T1000 (cell line): ENCODE measurements around the gene MBNL1.

Experiments
- DNase-seq: peaks from one replicate; lab custom pipeline; 2025; ENCODE audit warnings: mixed read lengths; lab: John Stamatoyannopoulos, UW

The MBNL1 gene

DNA sequence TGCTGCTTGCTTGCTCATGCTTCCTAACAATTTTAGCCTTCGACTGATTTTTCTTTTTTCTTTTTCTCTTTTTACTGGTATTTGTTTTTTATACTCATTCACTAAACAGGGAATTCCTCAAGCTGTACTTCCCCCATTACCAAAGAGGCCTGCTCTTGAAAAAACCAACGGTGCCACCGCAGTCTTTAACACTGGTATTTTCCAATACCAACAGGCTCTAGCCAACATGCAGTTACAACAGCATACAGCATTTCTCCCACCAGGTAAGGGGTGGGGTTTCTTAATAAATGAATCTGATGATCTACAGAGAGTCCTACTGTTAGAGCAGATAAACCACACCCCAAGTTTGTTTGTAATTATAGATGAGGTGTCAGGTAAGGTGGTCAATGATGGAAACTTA, 178.8 kb downstream of the MBNL1 start:
- no peak for DNase-seq

DNA sequence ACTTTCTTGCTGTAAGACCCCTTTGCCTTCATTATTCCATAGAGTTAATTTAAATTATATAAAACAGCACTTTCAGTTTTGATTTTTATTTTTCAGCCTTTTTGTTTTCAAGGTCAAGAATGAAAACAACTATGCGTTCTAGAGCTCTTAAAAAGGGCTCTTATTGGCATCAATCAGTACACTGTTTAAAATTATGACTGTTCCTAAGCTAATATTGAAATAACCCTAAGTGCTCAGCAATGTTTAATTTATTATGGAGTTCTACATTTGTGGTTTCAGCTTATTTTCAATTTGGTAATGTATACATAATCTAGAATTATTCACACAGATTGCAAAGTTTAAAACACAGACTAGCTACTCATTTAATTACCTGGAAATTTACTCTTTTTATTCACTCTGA, 179.4 kb downstream of the MBNL1 start:
- DNase-seq, result no peak

DNA sequence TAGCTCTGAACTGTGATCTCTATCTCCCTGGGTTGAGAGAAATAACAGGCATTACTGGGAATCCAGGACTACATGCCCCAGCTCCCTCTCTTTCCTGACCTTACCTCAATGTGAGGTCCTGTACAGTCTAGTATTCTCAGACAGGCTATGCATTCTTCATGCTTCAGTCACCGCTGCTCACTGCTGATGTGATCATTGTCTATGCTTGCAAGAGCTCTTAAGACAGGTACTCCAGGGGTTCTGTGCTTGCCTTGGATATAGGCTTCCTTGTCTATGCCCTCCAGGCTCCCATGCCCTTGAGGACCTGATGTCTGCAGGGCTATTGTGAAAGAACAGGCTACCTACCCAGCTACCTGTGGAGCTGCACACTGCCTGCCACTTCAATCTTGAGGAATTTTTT, 183.6 kb downstream of the MBNL1 start:
- DNase-seq, result no peak

DNA sequence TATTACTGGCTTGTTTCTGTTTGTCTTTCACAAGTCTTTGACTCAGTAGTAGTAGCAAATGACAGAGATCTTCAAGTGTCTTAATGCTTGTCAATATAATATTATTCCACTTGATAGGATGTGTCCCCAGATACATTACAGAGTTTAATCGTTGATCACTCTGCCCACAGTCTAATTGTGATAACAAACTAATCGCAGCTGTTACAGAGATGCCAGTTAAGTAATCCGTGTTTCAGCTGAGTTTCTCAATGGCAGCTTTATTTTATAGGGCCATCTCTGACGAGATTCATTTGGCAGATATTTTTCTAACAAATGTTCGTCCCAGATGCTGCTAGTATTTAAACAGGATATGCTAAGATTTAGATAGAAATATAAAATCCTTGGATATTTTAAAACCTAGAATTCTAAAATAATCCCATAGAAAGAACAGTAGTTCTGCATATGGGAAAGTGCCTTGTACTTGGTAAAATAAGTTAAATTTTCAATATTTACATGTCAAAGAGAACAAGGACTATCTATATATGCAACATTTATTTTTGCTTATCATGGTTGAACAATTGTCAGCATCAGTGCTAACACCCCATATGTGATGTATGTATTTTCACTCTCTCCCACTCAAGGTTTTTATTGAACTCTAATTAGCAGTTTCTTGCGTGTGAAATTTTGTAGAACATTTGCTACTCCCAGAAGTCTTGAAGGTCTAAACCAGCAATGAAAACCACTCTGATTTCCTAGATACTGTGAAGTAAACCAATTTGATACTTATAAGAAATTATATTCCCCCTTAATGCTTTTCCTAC, 185.5 kb downstream of the MBNL1 start:
- no peak for DNase-seq

DNA sequence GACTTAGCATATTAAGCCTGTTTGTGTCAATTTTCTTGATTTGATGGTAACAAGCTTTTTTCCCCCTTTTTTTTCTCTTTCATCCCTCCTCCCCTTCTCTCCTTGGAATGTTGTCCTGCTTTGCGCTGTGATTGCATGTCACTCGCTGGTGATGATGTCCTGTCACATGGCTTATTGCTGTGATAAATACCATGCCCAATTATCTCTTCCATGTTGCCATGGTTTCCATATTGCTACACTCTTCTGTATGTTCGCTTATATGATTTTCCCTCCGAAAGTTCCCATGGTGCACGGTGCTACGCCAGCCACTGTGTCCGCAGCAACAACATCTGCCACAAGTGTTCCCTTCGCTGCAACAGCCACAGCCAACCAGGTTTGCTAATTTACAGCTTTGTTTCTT, 187.3 kb downstream of the MBNL1 start:
- no peak for DNase-seq

DNA sequence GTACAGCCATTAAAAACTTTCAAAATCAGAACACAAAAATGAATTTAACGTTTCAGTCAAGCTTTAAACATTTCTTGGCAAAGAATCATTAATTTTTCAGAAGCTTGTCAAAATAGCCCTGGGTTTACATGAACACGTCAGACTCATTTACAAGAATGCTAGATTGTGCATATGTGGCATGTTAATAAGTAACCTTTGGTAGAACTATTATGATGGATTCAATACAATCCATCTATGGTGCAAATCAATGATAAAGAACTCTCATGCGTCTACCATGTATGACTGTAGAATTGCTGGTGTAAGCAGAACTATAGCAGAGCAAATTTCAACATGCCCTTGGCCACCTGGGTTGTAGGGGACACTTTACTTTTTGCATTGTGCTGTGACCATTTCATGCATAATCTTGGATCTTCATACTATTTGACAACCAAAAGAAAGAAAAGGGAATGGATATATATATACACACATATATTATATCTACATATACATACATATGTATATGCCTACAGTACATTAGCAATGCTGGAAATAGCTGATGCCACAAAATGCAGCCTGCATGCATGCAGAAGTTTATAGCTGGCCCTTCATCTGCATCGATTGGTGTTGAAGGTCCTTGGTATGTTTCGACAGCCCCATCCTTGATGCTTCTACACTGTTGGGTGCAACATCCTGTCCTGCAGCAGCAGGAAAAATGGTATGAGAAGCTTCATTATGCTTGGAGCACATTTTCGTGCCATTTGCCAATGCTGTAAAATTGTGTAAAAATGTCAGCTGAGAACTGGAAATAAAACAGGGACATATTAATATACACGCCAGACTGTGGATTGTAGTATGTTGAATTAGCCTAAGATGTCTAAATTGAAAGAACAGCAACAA, 189.0 kb downstream of the MBNL1 start:
- no peak for DNase-seq

DNA sequence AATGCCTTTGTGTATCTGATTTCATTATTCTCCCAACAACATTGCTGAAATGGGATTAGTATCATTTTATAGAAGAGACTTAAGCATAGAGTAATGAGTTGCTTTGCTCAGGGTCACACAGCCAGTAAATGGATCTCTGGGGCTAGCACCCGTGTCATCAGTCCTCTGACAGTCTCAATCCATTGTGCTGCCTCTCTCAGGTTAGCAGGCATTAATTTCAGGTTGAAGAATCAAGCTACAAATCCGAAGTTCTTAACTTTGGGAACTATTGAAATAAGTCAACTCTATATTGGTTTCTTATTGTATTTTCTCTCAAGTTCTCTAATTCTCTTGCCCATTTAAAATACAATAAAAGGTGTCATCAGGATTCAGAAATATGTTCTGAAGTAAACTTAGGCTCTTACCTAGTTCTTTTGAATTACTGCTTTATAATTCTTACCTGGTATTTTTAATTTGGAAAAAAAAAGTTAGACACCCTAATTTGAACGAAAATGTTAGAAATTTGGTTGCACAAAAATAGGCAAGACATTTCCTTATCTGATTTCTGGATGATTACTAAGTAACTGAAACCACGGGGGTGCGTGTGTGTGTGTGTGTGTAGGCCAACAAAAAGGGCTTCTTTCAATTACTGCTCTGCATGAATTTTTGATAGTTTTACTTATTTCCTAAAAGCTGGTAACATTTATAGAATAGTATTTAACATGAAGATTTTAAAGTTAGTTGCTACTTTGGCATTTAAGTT, 189.8 kb downstream of the MBNL1 start:
- no peak for DNase-seq

DNA sequence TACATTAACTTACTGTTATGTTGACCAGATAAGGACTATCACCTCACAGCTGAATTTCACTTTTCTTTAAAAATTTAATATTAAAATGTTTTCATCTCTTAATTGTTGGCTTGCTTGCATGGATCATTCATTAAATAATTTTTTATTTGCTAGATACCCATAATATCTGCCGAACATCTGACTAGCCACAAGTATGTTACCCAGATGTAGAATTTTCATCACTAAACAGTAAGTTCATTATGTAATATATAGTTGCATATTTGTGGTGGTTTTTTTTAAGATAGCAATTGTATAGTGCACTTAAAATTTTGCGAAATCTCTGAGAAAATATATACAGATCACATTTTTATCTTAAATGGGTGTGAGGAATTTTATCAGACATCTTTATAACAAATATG, 190.4 kb downstream of the MBNL1 start:
- DNase-seq, result no peak

DNA sequence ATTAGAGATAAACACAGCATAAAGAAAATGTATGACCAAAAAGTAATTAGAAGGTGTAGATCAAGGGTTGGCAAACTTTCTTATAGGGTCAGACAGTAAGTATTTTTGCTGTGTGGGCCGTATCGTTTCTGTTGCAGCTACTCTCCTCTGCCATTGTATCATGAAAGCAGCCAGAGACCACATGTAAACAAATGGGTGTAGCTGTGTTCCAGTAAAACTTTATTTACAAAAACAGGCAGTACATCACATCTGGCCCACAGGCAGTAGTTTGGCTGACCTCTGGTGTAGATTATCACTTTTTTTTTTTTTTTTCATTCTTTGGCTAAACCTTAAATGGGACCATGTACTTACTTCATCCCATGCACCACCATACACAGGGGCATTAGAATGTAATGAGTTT, 190.8 kb downstream of the MBNL1 start:
- DNase-seq, result no peak

DNA sequence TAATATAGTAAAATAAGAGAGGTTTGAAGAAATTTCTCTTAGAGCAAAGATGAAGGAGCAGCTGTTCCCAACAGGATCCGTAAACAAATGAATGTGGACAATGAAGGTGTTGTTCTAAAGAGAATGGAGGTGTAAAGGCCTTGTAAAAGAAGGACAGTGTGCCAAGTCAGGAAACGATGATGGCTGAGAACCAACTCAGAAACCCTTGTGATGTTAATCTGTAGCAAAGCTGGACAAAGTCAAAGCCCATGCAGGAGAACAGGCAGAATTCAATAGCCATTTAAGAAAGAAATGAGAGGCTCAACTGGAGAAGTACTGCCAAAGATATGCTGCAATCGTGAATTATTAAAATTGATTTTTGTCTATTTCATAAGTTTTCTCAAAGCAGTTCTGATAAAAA, 192.2 kb downstream of the MBNL1 start:
- no peak for DNase-seq

DNA sequence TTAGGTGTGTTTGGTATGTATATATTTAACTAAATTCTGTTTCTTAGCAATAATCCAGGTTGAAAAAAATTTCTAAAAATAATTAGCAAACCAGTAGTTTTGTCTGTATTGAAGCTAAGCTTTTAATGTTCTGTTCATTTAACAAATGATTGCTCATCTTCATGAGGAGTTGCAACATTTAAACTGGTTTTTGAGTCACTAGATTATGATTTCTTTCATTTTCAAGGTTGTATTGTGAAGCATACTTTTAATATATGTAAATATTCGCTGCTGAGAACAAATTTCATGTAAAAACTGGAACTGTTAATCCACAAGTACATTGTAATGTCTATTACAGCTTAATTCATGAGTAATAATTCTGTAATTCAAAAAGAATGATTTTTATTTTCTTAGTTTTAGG, 192.7 kb downstream of the MBNL1 start:
- DNase-seq, result no peak

DNA sequence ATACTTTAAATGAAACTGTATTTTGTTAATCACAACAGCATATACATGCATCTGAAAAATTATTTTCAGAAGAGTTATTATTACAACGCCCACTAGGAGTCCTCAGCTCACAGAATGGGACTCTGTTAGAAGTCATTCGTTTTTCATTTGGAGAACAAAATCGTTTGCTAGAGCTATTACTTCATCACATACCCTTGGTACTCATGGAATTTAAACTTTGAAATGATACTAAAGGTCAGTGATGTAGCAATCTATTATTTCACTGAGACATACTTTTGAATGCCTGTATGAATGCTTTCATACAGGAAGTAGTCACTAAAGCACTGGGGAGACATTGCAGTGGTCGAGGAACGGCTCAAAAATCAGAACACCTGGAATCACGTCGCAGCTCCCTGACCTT, 198.1 kb downstream of the MBNL1 start:
- DNase-seq, result no peak

DNA sequence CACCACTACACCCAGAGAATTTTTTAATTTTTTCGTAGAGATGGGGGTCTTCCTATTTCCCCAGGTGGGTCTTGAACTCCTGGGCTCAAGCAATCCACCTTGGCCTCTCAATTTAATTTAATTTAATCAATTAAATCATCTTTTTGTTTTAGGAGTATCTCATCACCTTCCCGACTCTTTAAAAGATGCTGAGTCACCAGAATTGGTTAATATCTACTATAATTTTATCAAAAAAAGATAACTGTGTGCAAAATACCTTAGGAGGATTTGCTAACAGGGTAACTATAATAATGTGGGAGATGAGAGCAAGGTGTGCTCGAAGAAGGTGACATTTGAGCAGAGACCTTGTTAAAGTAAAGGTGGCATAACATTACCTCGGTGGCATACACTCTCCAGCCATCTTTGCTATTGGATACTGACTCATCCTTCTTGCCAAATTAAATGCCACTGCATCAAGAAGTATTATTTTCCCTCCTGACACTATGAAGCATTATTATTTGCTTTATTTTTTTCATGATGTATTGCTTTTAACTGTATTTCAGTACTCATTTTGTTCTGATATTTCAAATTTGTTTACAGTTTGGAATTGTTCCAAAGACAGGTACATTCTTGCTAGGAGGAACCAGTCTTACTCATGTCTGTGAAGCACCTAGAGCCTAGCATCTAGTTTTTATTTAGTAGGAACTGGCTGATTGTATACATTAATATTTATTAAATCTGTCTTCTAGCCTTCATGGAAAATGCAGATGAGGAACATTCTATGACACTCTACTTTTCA, 200.7 kb downstream of the MBNL1 start:
- no peak for DNase-seq

DNA sequence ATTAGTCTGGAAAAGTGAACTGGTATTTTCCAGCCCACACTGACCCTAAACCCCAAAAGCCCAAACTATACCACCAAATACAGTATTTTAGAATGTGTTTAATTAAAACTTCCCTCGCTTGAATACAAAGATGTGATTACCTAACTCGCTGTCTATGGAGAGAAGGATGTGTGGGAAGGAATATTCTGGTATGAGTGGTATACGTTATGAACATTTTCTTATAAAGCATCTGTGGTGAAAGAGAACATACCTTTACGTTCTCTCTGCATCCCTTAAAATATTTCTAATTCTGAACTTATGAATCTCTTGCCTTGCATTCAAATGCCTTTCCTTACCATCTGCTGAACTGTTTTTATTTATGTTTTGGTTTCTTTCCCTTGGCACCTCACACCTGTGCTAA, 201.4 kb downstream of the MBNL1 start:
- no peak for DNase-seq

DNA sequence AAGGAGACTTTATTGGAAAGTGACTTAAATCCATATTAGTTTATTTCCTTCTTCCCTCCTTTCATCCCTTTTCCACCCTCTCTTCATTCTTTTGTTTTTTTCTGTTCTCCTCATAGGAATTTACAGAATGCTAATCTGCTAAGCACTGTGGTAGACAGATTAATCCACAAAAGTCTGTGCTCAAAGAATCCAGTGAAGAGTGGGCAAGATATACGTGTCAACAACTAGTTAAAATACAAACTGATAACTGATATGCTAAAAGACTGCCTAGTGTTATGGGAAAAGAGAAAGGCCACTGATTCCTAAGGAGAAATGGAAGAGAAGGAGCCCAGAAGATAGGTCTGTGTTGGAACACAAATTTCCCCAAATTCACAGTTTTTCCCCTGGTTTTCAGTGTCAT, 202.2 kb downstream of the MBNL1 start:
- no peak for DNase-seq

DNA sequence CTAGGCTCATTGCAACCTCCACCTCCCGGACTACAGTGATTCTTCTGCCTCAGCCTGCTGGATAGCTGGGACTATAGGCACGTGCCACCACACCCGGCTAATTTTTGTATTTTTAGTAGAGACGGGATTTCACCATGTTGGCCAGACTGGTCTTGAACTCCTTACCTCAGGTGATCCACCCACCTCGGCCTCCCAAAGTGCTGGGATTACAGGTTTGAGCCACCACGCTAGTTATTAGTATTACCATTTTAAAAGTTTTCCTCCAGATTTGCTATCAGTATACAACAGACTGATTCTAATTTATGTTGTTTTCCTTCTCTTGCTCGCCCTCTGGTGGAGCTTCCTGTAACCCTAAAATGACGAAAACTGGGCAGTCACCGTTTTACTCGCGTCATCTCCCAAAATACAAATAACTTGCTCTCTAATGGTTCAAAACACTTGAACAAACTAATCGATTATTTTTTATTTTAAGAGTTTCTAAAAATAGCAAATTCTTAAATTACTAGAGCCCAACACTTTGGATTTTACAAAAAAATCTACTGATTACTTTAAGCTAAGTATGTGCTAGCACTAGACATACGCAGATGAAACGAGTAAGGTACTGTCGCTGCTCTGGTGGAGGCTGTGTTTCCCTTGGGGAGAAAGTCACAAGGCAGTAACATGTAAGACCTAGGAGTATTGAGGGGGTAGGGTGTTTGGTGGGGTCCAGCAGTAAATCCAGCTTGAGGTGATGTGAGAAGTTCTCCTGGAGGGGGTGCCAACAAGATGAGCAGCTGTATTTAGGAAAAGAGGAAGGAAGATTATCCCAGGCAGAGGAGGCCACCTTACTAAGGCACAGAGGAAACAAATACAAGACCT, 203.3 kb downstream of the MBNL1 start:
- peak; percentile 11 for DNase-seq

DNA sequence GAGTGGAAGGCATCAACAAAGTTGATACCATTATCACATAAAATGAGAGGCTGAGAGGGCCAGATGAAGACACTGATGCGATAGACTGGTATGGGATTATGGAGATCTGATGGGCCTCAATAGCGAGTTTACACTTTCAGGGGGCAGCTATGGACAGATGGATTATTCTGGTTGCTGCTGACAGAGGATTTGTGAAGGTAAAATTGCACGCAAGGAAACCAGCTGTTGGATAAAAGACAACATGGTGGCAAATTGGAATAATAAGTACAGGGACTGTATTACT, 203.9 kb downstream of the MBNL1 start:
- DNase-seq, result no peak

DNA sequence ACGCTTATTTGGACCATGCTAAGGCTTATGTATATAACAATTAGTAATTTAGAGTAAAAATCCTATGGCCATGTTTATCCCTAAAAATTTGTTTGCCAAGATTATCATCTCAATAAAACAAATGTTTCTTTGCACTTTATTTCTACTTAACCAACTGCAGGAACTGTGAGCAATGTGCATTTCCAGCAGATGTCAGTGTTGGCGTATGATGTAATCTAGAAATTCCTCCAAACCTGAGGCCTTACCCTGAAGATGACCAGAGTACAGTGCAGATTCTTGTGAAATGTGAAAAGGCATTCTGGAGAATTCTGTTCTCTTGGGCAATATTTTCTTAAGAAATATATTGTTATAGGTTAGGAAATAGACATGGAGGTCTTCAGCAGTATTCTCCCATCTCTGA, 205.9 kb downstream of the MBNL1 start:
- no peak for DNase-seq

DNA sequence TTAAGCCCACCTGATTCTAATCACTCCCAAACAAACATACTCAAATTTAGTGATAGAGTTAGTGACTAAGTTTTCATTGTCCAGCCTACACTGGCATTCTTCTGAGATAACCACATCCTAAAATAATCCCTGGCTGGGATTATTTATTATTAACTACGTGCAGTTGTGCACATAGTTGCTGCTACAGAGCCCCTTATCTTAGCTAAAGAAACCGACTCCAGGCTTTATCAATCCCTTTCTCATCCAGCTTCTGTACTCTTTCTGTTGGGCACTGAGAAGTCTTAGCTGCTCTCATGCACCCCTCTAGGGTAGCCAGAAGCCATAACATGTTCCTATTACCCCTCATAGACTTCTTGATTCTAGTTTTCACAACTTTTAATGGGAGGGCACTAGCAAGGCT, 208.7 kb downstream of the MBNL1 start:
- DNase-seq, result no peak

DNA sequence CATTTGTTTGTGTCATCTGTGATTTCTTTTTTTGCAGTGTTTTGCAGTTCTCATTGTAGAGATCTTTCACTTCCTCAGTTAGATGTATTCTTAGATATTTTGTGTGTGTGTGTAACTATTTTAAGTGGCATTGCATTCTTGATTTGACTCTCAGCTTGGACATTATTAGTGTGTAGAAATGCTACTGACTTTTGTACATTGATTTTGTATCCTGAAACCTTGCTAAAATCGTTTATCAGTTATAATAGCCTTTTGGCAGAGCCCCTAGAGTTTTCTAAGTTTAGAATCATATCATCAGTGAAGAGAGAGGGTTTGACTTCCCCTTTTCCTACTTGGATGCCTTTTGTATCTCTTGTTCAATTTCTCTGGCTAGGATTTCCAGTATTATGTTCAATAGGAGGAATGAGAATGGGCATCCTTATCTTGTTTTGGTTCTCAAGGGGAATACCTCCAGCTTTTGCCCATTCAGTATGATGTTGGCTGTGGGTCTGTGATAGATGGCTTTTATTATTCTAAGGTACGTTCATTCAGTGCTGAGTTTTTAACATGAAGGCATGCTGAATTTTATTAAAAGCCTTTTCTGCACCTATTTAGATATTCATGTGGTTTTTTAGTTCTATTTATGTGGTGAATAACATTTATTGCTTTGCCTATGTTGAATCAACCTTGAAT, 211.7 kb downstream of the MBNL1 start:
- DNase-seq, result no peak

DNA sequence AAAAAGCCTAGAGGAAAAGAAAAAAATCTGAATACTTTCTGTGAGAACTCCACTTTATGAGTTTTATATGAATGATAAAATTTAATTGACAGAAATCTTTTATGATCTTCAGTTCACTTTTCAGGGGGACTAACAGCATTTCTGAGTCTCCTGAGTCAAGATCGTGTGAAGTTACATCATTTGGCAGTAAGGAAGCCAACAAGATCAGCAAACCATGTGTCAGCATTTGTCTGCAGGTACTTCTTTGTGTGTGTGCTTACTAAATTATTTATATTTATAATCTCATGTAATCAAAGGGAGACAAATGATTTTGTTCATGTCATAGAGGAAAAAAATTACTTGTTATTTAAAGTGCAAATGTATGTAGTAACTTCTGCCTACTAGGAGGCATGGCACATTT, 217.6 kb downstream of the MBNL1 start:
- no peak for DNase-seq
